Astrocyte of the spinal cord (primary cell): Measurements from ENCODE around the gene OTOG.

Experiments
- DNase-seq: peaks from one replicate; pipeline ENCODE4 v3.0.0; 2011; ENCODE audit warnings: low read depth, low spot score
- H3K4me3 ChIP-seq: 2 replicates; pipeline ENCODE4 v1.5.1; 2011; ENCODE audit warnings: low read depth, mild to moderate bottlenecking, low read length, moderate library complexity
- CTCF ChIP-seq: IDR thresholded peaks from 2 replicates; pipeline ENCODE4 v1.5.1; 2012; ENCODE audit warnings: low read depth, mild to moderate bottlenecking, low read length, inconsistent platforms
- in situ Hi-C: cut with HindIII; loops from 2 replicates; pipeline ENCODE4 v1.10.0; 2017; ENCODE audit warnings: low sequenced_read_pairs

OTOG gene

GRCh38 chr11:17649261-17649660 lies 102.2 kb downstream of the OTOG start:
- no peak overlapping the region for H3K4me3 ChIP-seq
- no peak for DNase-seq
- in situ Hi-C loops: no loop called here
- TF ChIP-seq CTCF: no peak

- no peak for TF ChIP-seq CTCF
- no peak overlapping the region for H3K4me3 ChIP-seq
- DNase-seq: no peak
- in situ Hi-C loops: no loop called here
Observed at GRCh38 chr11:17649696-17650095, 102.6 kb downstream of the OTOG start.

- no peak overlapping the region for H3K4me3 ChIP-seq
- no peak for TF ChIP-seq CTCF
- in situ Hi-C loops: no loop called here
- peak; percentile 30 for DNase-seq
Observed at GRCh38 chr11:17650127-17650911, 103.3 kb downstream of the OTOG start.

- in situ Hi-C loops: no loop called here
- no peak for DNase-seq
- H3K4me3 ChIP-seq: no peak overlapping the region
- no peak for TF ChIP-seq CTCF
Observed at GRCh38 chr11:17651061-17651460, 104.0 kb downstream of the OTOG start.

GRCh38 chr11:17651681-17652080 lies 104.6 kb downstream of the OTOG start:
- H3K4me3 ChIP-seq: no peak overlapping the region
- TF ChIP-seq CTCF: no peak
- in situ Hi-C loops: no loop called here
- no peak for DNase-seq

GRCh38 chr11:17652556-17652955 lies 105.5 kb downstream of the OTOG start:
- in situ Hi-C loops: no loop called here
- H3K4me3 ChIP-seq: no peak overlapping the region
- TF ChIP-seq CTCF: no peak
- no peak for DNase-seq
